PFSK-1 (cell line): ENCODE results near the gene TTL.
"Not testable (repeated sequence)": the region's sequence is repeated elsewhere in the genome, so short reads cannot be mapped to it uniquely, and the experiment has no call there.

Experiments used
- FOXP2 ChIP-seq: optimal IDR thresholded peaks from 2 replicates; pipeline ENCODE3; 2011; ENCODE audit warnings: borderline replicate concordance, control low read depth, inconsistent platforms; ENCODE audit not compliant: insufficient read depth; ENCODE audit errors: extremely low read length, extremely low read depth
- POLR2AphosphoS5 ChIP-seq: IDR thresholded peaks from 2 replicates; pipeline ENCODE4 v1.6.1; 2012; ENCODE audit warnings: low read depth, mild to moderate bottlenecking, control low read depth, low read length, moderate library complexity
- REST ChIP-seq, 2 experiments: IDR thresholded peaks; 2 replicates each; pipeline versions ENCODE4 v1.6.1 to v1.8.0; 2011 to 2012; ENCODE audit warnings: low read depth in 2 of 2, low read length in 2 of 2, control low read depth in 1 of 2, inconsistent platforms in 1 of 2, mild to moderate bottlenecking in 1 of 2, moderate library complexity in 1 of 2; ENCODE audit not compliant: insufficient read depth in 1 of 2
- SIN3A ChIP-seq: IDR thresholded peaks from 2 replicates; pipeline ENCODE4 v1.6.1; 2012; ENCODE audit warnings: mild to moderate bottlenecking, low read length, moderate library complexity, borderline replicate concordance; ENCODE audit not compliant: insufficient read depth
- TAF1 ChIP-seq: IDR thresholded peaks from 2 replicates; pipeline ENCODE4 v1.6.1; 2012; ENCODE audit warnings: low read length, control low read depth, borderline replicate concordance; ENCODE audit not compliant: insufficient read depth

GRCh38 chr2:112433480-112433879 lies 48.5 kb upstream of the TTL start, which contains the start of gene RGPD8:
- TF ChIP-seq POLR2AphosphoS5, result peak; percentile 24; the same call in 1 of the 2 replicates
- not testable (repeated sequence) for TF ChIP-seq TAF1; REST (IDR thresholded peaks at IDR 0.05; ENCODE audit: insufficient read depth in 1 of 2, low read depth in 2 of 2, low read length in 2 of 2); SIN3A; FOXP2
